ENCODE measurements around the gene FUBP3. TPM values are rescaled to one million over a fixed set of nuclear protein-coding genes. Genes with fewer than 3 reads are reported as not detected.

Gene FUBP3
- total RNA-seq, 1 donor from 2014 or later: 77.0 TPM

GRCh38 chr9:130629443-130630070 lies 50.2 kb downstream of the FUBP3 start:
- H3K36me3 Mint-ChIP-seq: peaks cover 14% of the 10 kb centered on the region
- no peak for DNase-seq (ENCODE audit: low spot score in 2 of 2, unreplicated experiment in 2 of 2)
- H3K4me3 Mint-ChIP-seq: no peak overlapping the region
- TF ChIP-seq, protein P1, sequence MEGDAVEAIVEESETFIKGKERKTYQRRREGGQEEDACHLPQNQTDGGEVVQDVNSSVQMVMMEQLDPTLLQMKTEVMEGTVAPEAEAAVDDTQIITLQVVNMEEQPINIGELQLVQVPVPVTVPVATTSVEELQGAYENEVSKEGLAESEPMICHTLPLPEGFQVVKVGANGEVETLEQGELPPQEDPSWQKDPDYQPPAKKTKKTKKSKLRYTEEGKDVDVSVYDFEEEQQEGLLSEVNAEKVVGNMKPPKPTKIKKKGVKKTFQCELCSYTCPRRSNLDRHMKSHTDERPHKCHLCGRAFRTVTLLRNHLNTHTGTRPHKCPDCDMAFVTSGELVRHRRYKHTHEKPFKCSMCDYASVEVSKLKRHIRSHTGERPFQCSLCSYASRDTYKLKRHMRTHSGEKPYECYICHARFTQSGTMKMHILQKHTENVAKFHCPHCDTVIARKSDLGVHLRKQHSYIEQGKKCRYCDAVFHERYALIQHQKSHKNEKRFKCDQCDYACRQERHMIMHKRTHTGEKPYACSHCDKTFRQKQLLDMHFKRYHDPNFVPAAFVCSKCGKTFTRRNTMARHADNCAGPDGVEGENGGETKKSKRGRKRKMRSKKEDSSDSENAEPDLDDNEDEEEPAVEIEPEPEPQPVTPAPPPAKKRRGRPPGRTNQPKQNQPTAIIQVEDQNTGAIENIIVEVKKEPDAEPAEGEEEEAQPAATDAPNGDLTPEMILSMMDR (IDR thresholded peaks at IDR 0.05; ENCODE audit: unreplicated experiment): no peak
- no peaks in the 10 kb centered on the region for H3K27me3 Mint-ChIP-seq (ENCODE audit: low read depth)
- H3K4me1 Mint-ChIP-seq: no peaks in the 10 kb centered on the region
- no peaks in the 10 kb centered on the region for H3K9me3 Mint-ChIP-seq
- no peak overlapping the region for H3K27ac Mint-ChIP-seq

- DNase-seq (ENCODE audit: low spot score in 2 of 2, unreplicated experiment in 2 of 2): no peak
- Mint-ChIP-seq H3K9me3 (no peaks in the 10 kb centered on the region), H3K36me3 (peaks cover 17% of the 10 kb centered on the region), H3K4me3 (no peak overlapping the region), H3K27ac (no peak overlapping the region), H3K4me1 (no peaks in the 10 kb centered on the region), H3K27me3 (ENCODE audit: low read depth) (no peaks in the 10 kb centered on the region)
- TF ChIP-seq, protein P1 (IDR thresholded peaks at IDR 0.05; ENCODE audit: unreplicated experiment): no peak
These were observed 50.7 kb downstream of the FUBP3 start for GRCh38 chr9:130630071-130630450.

GRCh38 chr9:130630506-130631330 lies 51.3 kb downstream of the FUBP3 start:
- no peak overlapping the region for H3K27ac Mint-ChIP-seq
- TF ChIP-seq, protein P1 (IDR thresholded peaks at IDR 0.05; ENCODE audit: unreplicated experiment): no peak
- H3K36me3 Mint-ChIP-seq: peaks cover 15% of the 10 kb centered on the region
- H3K4me3 Mint-ChIP-seq: no peak overlapping the region
- no peaks in the 10 kb centered on the region for H3K9me3 Mint-ChIP-seq
- no peaks in the 10 kb centered on the region for H3K4me1 Mint-ChIP-seq
- H3K27me3 Mint-ChIP-seq (ENCODE audit: low read depth): no peaks in the 10 kb centered on the region
- no peak for DNase-seq (ENCODE audit: low spot score in 2 of 2, unreplicated experiment in 2 of 2)

DNA sequence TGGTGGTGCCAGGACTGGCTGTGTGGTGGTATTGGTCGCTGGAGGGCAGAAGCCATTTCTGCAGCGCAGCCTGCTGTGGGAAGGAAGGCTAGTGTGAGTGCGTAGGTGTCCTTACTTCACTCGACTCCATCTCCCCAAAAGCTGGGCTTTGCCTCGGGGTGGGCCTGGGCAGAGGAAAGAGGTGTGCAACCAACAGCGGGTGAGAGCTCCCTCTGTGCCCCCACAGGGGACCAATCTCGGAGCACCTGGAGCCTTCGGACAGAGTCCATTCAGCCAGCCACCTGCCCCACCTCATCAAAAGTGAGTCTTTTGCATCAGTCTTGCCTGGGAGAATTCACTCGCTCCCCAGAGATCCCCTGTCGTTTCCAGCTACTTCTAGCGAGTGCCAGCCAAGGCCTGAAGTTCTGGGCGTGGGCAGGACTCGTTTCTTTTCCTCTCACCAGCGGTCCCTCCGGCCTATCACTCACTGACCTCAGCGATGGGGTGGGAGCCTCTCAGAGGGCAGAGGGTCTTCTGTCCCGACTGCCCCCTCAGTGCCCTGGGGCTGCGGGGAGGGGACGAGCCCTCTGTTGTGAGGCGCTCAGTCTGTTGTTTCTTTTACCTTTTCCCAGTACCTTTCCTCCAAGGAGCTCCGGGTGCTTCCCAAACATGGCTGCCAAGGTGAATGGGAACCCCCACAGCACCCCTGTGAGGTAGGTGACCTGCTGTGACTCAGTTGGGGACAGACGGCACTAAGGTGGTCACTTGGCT lies 52.1 kb downstream of the FUBP3 start:
- Mint-ChIP-seq H3K27ac (no peak overlapping the region), H3K4me3 (no peak overlapping the region), H3K4me1 (no peaks in the 10 kb centered on the region), H3K27me3 (ENCODE audit: low read depth) (no peaks in the 10 kb centered on the region), H3K9me3 (no peaks in the 10 kb centered on the region), H3K36me3 (peaks cover 9% of the 10 kb centered on the region)
- TF ChIP-seq, protein P1 (IDR thresholded peaks at IDR 0.05; ENCODE audit: unreplicated experiment): no peak
- DNase-seq (ENCODE audit: low spot score in 2 of 2, unreplicated experiment in 2 of 2): no peak

DNA sequence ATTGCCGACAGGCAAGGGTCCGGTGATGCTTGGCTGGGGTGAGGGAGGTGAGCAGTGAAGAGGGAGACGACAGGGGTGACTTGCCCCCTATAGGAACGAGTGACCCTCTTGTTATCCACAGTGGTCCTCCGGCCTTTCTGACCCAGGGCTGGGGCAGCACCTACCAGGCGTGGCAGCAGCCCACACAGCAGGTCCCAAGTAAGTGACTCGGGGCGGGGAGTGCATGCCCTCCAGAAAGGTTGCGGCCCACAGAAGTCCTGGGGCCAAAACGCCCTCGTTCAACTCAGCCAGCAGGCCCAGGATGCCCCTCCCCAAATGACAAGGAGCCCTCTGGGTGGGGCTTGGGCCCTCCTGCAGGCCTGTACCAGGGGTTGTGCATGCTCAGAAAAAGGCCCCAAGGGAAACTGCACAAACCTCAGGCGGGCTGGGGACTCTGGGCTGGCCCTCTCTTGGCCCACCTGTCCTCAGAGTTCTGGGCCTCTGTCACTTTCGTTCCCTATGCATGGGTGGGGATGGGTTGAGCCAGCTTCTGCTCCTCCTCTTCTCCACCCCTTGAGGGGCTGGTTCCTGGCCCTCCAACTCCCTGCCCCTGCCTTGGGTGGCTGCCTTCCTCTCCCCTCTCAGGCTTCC lies 52.8 kb downstream of the FUBP3 start:
- Mint-ChIP-seq H3K27me3 (ENCODE audit: low read depth) (no peaks in the 10 kb centered on the region), H3K4me3 (no peak overlapping the region), H3K27ac (no peak overlapping the region), H3K4me1 (no peaks in the 10 kb centered on the region), H3K36me3 (peaks cover 9% of the 10 kb centered on the region), H3K9me3 (no peaks in the 10 kb centered on the region)
- DNase-seq (ENCODE audit: low spot score in 2 of 2, unreplicated experiment in 2 of 2): no peak
- TF ChIP-seq, protein P1 (IDR thresholded peaks at IDR 0.05; ENCODE audit: unreplicated experiment): no peak
